Stimulated activated CD8-positive, alpha-beta memory T cell treated with anti-CD3 and anti-CD28 coated beads, Interleukin-4, amount 100 ng/mL, for 48 hours (primary cell): ENCODE data around the gene NLRP4.

Source experiments
- DNase-seq: peaks from one replicate; pipeline ENCODE4 v3.0.0-alpha.2; 2020

The NLRP4 gene

GRCh38 chr19:55836340-55836739 is at the start of gene NLRP4:
TSS of gene NLRP4 (plus strand) at chr19:55836540. CDS start at chr19:55852081, 15,541 bp downstream.
- no peak for DNase-seq

GRCh38 chr19:55795021-55795420 is 41.3 kb upstream of the NLRP4 start:
- no peak for DNase-seq

GRCh38 chr19:55801416-55801815 is 34.9 kb upstream of the NLRP4 start:
- DNase-seq: no peak

GRCh38 chr19:55802281-55802680 is 34.1 kb upstream of the NLRP4 start:
- no peak for DNase-seq

- DNase-seq: peak; percentile 57
Observed at GRCh38 chr19:55809381-55810058, 26.8 kb upstream of the NLRP4 start.

GRCh38 chr19:55811340-55811739 is 25.0 kb upstream of the NLRP4 start:
- DNase-seq: no peak

GRCh38 chr19:55812449-55812848 is 23.9 kb upstream of the NLRP4 start:
- no peak for DNase-seq

GRCh38 chr19:55813906-55814305 is 22.4 kb upstream of the NLRP4 start:
- no peak for DNase-seq

GRCh38 chr19:55820037-55820436 is 16.3 kb upstream of the NLRP4 start:
- DNase-seq: no peak

- DNase-seq: no peak
Observed at GRCh38 chr19:55830656-55831055, 5.7 kb upstream of the NLRP4 start.

- no peak for DNase-seq
Observed at GRCh38 chr19:55831846-55832245, 4.5 kb upstream of the NLRP4 start, which contains the start of gene NLRP11. TSS of gene NLRP11 (minus strand) at chr19:55831999. CDS start at chr19:55818174, 13,825 bp downstream.

GRCh38 chr19:55832676-55833075 is 3.7 kb upstream of the NLRP4 start:
- no peak for DNase-seq

GRCh38 chr19:55838251-55838650 is 1.9 kb downstream of the NLRP4 start:
- no peak for DNase-seq

- DNase-seq: no peak
Observed at GRCh38 chr19:55838906-55839305, 2.6 kb downstream of the NLRP4 start.

GRCh38 chr19:55855160-55855559 is 18.8 kb downstream of the NLRP4 start:
- no peak for DNase-seq

GRCh38 chr19:55857149-55857548 is 20.8 kb downstream of the NLRP4 start:
- no peak for DNase-seq

- no peak for DNase-seq
Observed at GRCh38 chr19:55857974-55858373, 21.6 kb downstream of the NLRP4 start.

GRCh38 chr19:55858401-55858800 is 22.1 kb downstream of the NLRP4 start:
- no peak for DNase-seq

- DNase-seq: no peak
Observed at GRCh38 chr19:55858969-55859368, 22.6 kb downstream of the NLRP4 start.

- DNase-seq: no peak
Observed at GRCh38 chr19:55866521-55866920, 30.2 kb downstream of the NLRP4 start.

GRCh38 chr19:55867101-55867500 is 30.8 kb downstream of the NLRP4 start:
- DNase-seq: no peak

- no peak for DNase-seq
Observed at GRCh38 chr19:55870736-55871135, 34.4 kb downstream of the NLRP4 start.

GRCh38 chr19:55877211-55877610 is 40.9 kb downstream of the NLRP4 start:
- DNase-seq: no peak

GRCh38 chr19:55882626-55883025 is 46.3 kb downstream of the NLRP4 start:
- DNase-seq: no peak

- no peak for DNase-seq
Observed at GRCh38 chr19:55898911-55899310, 62.6 kb downstream of the NLRP4 start.
